ENCODE data around the gene CERT1. TPM values are rescaled to one million over a fixed set of nuclear protein-coding genes. Genes with fewer than 3 reads are reported as not detected.

CERT1 gene
- total RNA-seq, 1 donor from 2014 or later = 45.4 TPM

GRCh38 chr5:75368391-75368790, 143.0 kb downstream of the CERT1 start:
- H3K36me3 Mint-ChIP-seq (ENCODE audit: unreplicated experiment) = no peaks in the 10 kb centered on the region
- H3K4me3 Mint-ChIP-seq (ENCODE audit: unreplicated experiment) = no peak overlapping the region
- TF ChIP-seq, protein P1, sequence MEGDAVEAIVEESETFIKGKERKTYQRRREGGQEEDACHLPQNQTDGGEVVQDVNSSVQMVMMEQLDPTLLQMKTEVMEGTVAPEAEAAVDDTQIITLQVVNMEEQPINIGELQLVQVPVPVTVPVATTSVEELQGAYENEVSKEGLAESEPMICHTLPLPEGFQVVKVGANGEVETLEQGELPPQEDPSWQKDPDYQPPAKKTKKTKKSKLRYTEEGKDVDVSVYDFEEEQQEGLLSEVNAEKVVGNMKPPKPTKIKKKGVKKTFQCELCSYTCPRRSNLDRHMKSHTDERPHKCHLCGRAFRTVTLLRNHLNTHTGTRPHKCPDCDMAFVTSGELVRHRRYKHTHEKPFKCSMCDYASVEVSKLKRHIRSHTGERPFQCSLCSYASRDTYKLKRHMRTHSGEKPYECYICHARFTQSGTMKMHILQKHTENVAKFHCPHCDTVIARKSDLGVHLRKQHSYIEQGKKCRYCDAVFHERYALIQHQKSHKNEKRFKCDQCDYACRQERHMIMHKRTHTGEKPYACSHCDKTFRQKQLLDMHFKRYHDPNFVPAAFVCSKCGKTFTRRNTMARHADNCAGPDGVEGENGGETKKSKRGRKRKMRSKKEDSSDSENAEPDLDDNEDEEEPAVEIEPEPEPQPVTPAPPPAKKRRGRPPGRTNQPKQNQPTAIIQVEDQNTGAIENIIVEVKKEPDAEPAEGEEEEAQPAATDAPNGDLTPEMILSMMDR (IDR thresholded peaks at IDR 0.05; ENCODE audit: partially characterized antibody, unreplicated experiment) = no peak
- no peak overlapping the region for H3K27ac Mint-ChIP-seq (ENCODE audit: unreplicated experiment)
- DNase-seq = no peak
- H3K4me1 Mint-ChIP-seq (ENCODE audit: low read depth, unreplicated experiment) = peaks cover 17% of the 10 kb centered on the region
- H3K9me3 Mint-ChIP-seq (ENCODE audit: unreplicated experiment) = peaks cover 17% of the 10 kb centered on the region
- H3K27me3 Mint-ChIP-seq (ENCODE audit: unreplicated experiment) = peaks cover 7% of the 10 kb centered on the region

DNA sequence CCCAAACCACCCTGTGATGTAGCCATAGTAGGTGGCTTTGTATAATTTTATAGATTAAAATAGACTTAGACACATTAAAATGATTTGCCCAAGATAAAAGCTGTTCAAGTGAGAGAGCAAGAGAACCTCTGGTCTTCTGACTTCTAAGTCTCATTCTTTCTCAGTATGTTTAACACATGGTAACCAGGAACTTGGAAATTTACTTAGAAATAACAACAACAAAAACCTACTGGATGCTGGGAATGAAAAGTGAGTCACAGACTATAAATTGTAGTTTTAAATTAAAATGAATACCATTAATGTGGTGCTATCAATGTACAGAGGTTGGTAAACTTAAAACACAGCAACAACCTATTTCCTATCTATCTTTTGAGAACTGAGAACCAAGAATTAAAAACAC, 144.0 kb downstream of the CERT1 start:
- Mint-ChIP-seq H3K27me3 (ENCODE audit: unreplicated experiment) (peaks cover 10% of the 10 kb centered on the region), H3K27ac (ENCODE audit: unreplicated experiment) (no peak overlapping the region), H3K4me1 (ENCODE audit: low read depth, unreplicated experiment) (peaks cover 27% of the 10 kb centered on the region), H3K9me3 (ENCODE audit: unreplicated experiment) (peaks cover 20% of the 10 kb centered on the region), H3K4me3 (ENCODE audit: unreplicated experiment) (no peak overlapping the region), H3K36me3 (ENCODE audit: unreplicated experiment) (no peaks in the 10 kb centered on the region)
- DNase-seq = no peak
- TF ChIP-seq, protein P1 (IDR thresholded peaks at IDR 0.05; ENCODE audit: partially characterized antibody, unreplicated experiment) = no peak

GRCh38 chr5:75366787-75367186, 144.6 kb downstream of the CERT1 start:
- TF ChIP-seq, protein P1 (IDR thresholded peaks at IDR 0.05; ENCODE audit: partially characterized antibody, unreplicated experiment) = no peak
- Mint-ChIP-seq H3K9me3 (ENCODE audit: unreplicated experiment) (peaks cover 20% of the 10 kb centered on the region), H3K27me3 (ENCODE audit: unreplicated experiment) (peaks cover 10% of the 10 kb centered on the region), H3K27ac (ENCODE audit: unreplicated experiment) (no peak overlapping the region), H3K4me1 (ENCODE audit: low read depth, unreplicated experiment) (peaks cover 30% of the 10 kb centered on the region), H3K4me3 (ENCODE audit: unreplicated experiment) (no peak overlapping the region), H3K36me3 (ENCODE audit: unreplicated experiment) (no peaks in the 10 kb centered on the region)
- no peak for DNase-seq

DNA sequence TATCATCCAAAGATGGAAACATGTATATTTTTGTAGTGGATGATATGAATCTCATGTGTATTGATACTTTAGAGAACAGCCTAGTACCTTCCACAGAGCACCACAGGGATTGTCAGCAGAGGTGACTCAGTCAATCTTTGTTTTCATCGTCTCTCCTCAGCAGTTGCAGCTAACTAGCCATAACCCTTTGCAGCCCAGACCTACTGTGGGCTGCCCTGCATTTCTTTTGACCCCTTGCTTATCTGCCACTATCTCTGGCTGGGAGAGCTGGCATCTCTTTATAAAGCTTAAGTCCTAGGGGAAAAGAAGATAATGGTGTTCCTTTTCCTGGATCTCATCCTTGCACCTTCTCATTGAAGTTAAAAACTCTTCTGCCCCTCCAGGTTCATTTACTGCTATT, 145.7 kb downstream of the CERT1 start:
- peaks cover 30% of the 10 kb centered on the region for H3K4me1 Mint-ChIP-seq (ENCODE audit: low read depth, unreplicated experiment)
- H3K27me3 Mint-ChIP-seq (ENCODE audit: unreplicated experiment) = peaks cover 10% of the 10 kb centered on the region
- DNase-seq = no peak
- H3K27ac Mint-ChIP-seq (ENCODE audit: unreplicated experiment) = peak overlapping the region; percentile 72
- no peak overlapping the region for H3K4me3 Mint-ChIP-seq (ENCODE audit: unreplicated experiment)
- H3K36me3 Mint-ChIP-seq (ENCODE audit: unreplicated experiment) = no peaks in the 10 kb centered on the region
- H3K9me3 Mint-ChIP-seq (ENCODE audit: unreplicated experiment) = peaks cover 20% of the 10 kb centered on the region
- TF ChIP-seq, protein P1 (IDR thresholded peaks at IDR 0.05; ENCODE audit: partially characterized antibody, unreplicated experiment) = no peak

DNA sequence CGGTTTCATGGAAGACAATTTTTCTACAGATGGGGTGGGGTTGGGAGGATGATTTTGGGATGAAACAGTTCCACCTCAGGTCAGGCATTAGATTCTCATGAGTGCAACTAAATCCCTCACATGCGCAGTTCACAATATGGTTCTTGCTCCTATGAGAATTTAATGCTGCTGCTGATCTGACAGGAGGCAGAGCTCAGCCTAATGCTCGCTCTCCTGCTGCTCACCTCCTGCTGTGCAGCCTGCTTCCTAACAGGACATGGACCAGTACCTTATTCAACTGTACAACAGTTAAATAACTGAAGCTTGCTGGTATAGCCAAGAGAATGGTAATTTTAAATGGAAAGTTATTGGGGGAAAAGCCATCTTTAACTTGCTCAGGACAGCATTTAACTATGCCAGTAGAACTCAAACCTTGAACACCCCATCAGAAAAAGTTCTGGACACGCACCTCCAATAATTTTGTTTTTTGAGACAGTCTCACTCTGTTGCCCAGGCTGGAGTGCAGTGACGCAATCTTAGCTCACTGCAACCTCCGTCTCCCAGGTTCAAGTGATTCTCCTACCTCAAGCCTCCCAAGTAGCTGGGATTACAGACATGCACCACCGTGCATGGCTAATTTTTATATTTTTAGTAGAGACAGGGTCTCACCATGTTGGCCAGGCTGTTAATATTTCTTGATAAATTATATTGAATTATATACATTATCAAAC, 146.7 kb downstream of the CERT1 start:
- H3K36me3 Mint-ChIP-seq (ENCODE audit: unreplicated experiment) = no peaks in the 10 kb centered on the region
- H3K4me1 Mint-ChIP-seq (ENCODE audit: low read depth, unreplicated experiment) = peaks cover 33% of the 10 kb centered on the region
- H3K27ac Mint-ChIP-seq (ENCODE audit: unreplicated experiment) = peak overlapping the region; percentile 83
- peak; percentile 23 for DNase-seq
- H3K4me3 Mint-ChIP-seq (ENCODE audit: unreplicated experiment) = peak overlapping the region; percentile 41
- TF ChIP-seq, protein P1 (IDR thresholded peaks at IDR 0.05; ENCODE audit: partially characterized antibody, unreplicated experiment) = no peak
- peaks cover 12% of the 10 kb centered on the region for H3K27me3 Mint-ChIP-seq (ENCODE audit: unreplicated experiment)
- H3K9me3 Mint-ChIP-seq (ENCODE audit: unreplicated experiment) = peaks cover 20% of the 10 kb centered on the region

Data from glutamatergic neuron (in vitro differentiated cells).